Parathyroid adenoma (tissue), 2 donors: Measurements from ENCODE around the gene PCF11.
A peak's percentile ranks its signal among the peaks of the same experiment; 100 is the strongest.

Experiments
- H2AFZ ChIP-seq: fragments of 300-600 bp; sonication (generic); one replicate; pipeline ENCODE4 v1.7.0; 2017; ENCODE audit warnings: antibody characterized with exemption, mild to moderate bottlenecking
- H3K27ac ChIP-seq: fragments of 300-600 bp; sonication (generic); one replicate; pipeline ENCODE4 v1.7.0; 2017
- H3K27me3 ChIP-seq: fragments of 300-600 bp; sonication (generic); one replicate; pipeline ENCODE4 v1.7.0; 2017; ENCODE audit warnings: low read length; ENCODE audit not compliant: control insufficient read depth, insufficient read depth
- H3K36me3 ChIP-seq: fragments of 300-600 bp; sonication (generic); one replicate; pipeline ENCODE4 v1.7.0; 2017; ENCODE audit warnings: low read length; ENCODE audit not compliant: control insufficient read depth, insufficient read depth
- H3K4me1 ChIP-seq: fragments of 300-600 bp; sonication (generic); one replicate; pipeline ENCODE4 v1.7.0; 2017; ENCODE audit warnings: control low read depth
- H3K4me2 ChIP-seq: fragments of 300-600 bp; sonication (generic); one replicate; pipeline ENCODE4 v1.7.0; 2017; ENCODE audit warnings: low read length
- H3K4me3 ChIP-seq: fragments of 300-600 bp; sonication (generic); one replicate; pipeline ENCODE4 v1.7.0; 2017; ENCODE audit warnings: low read depth, low read length
- H3K79me2 ChIP-seq: fragments of 300-600 bp; sonication (generic); one replicate; pipeline ENCODE4 v1.7.0; 2017; ENCODE audit warnings: control low read depth
- H3K9ac ChIP-seq: fragments of 300-600 bp; sonication (generic); one replicate; pipeline ENCODE4 v1.7.0; 2017; ENCODE audit warnings: mild to moderate bottlenecking
- H3K9me3 ChIP-seq: fragments of 300-600 bp; sonication (generic); one replicate; pipeline ENCODE4 v1.7.0; 2017; ENCODE audit warnings: low read length; ENCODE audit not compliant: control insufficient read depth
- CTCF ChIP-seq: fragments of 300-600 bp; sonication (generic); IDR thresholded peaks from one replicate; pipeline ENCODE4 v1.7.0; 2017; ENCODE audit warnings: antibody characterized with exemption, mild to moderate bottlenecking
- donor health status: primary hyperparathyroidism.

The PCF11 gene

GRCh38 chr11:83161610-83162199 is 4.8 kb downstream of the PCF11 start:
- Histone ChIP-seq H2AFZ (no peak overlapping the region), H3K9me3 (no peaks in the 10 kb centered on the region), H3K79me2 (peaks cover 17% of the 10 kb centered on the region), H3K4me1 (peaks cover 6% of the 10 kb centered on the region), H3K27me3 (no peaks in the 10 kb centered on the region), H3K4me3 (no peak overlapping the region), H3K9ac (no peak overlapping the region), H3K36me3 (no peaks in the 10 kb centered on the region), H3K4me2 (no peak overlapping the region), H3K27ac (no peak overlapping the region)
- no peak for TF ChIP-seq CTCF

GRCh38 chr11:83162377-83162776 is 5.4 kb downstream of the PCF11 start:
- Histone ChIP-seq H3K79me2 (peaks cover 15% of the 10 kb centered on the region), H3K27me3 (no peaks in the 10 kb centered on the region), H3K4me1 (peaks cover 6% of the 10 kb centered on the region), H3K4me3 (no peak overlapping the region), H3K4me2 (no peak overlapping the region), H3K9me3 (no peaks in the 10 kb centered on the region), H3K9ac (no peak overlapping the region), H2AFZ (no peak overlapping the region), H3K27ac (no peak overlapping the region), H3K36me3 (no peaks in the 10 kb centered on the region)
- TF ChIP-seq CTCF = no peak

GRCh38 chr11:83166193-83166866 is 9.4 kb downstream of the PCF11 start:
- H3K27ac ChIP-seq = no peak overlapping the region
- no peaks in the 10 kb centered on the region for H3K27me3 ChIP-seq
- no peak overlapping the region for H3K4me3 ChIP-seq
- no peak for TF ChIP-seq CTCF
- no peaks in the 10 kb centered on the region for H3K9me3 ChIP-seq
- peaks cover 3% of the 10 kb centered on the region for H3K4me1 ChIP-seq
- H3K79me2 ChIP-seq = peaks cover 24% of the 10 kb centered on the region
- H3K4me2 ChIP-seq = no peak overlapping the region
- H2AFZ ChIP-seq = no peak overlapping the region
- no peaks in the 10 kb centered on the region for H3K36me3 ChIP-seq
- no peak overlapping the region for H3K9ac ChIP-seq

- H3K9ac ChIP-seq = no peak overlapping the region
- H3K4me3 ChIP-seq = no peak overlapping the region
- peaks cover 21% of the 10 kb centered on the region for H3K79me2 ChIP-seq
- no peak overlapping the region for H3K27ac ChIP-seq
- no peak overlapping the region for H2AFZ ChIP-seq
- H3K36me3 ChIP-seq = no peaks in the 10 kb centered on the region
- peaks cover 3% of the 10 kb centered on the region for H3K4me1 ChIP-seq
- H3K9me3 ChIP-seq = no peaks in the 10 kb centered on the region
- no peak overlapping the region for H3K4me2 ChIP-seq
- no peaks in the 10 kb centered on the region for H3K27me3 ChIP-seq
- no peak for TF ChIP-seq CTCF
These were observed 11.8 kb downstream of the PCF11 start for GRCh38 chr11:83168756-83169155.

GRCh38 chr11:83170865-83171264 is 13.9 kb downstream of the PCF11 start:
- H3K4me2 ChIP-seq = peak overlapping the region; percentile 23
- no peaks in the 10 kb centered on the region for H3K36me3 ChIP-seq
- H3K9ac ChIP-seq = no peak overlapping the region
- H3K27me3 ChIP-seq = no peaks in the 10 kb centered on the region
- H3K27ac ChIP-seq = no peak overlapping the region
- H3K4me1 ChIP-seq = peaks cover 6% of the 10 kb centered on the region
- H3K9me3 ChIP-seq = no peaks in the 10 kb centered on the region
- no peak overlapping the region for H2AFZ ChIP-seq
- no peak for TF ChIP-seq CTCF
- peaks cover 28% of the 10 kb centered on the region for H3K79me2 ChIP-seq
- no peak overlapping the region for H3K4me3 ChIP-seq
